Activated CD8-positive, alpha-beta memory T cell treated with anti-CD3 and anti-CD28 coated beads for 48 hours (primary cell): ENCODE results near the gene TLE7.
A peak's percentile ranks its signal among the peaks of the same experiment; 100 is the strongest.

Experiments used
- DNase-seq, 3 experiments: peaks; one replicate each; pipeline ENCODE4 v3.0.0-alpha.2; 2020; ENCODE audit warnings: low read depth in 2 of 3, low spot score in 2 of 3

The TLE7 gene

DNA sequence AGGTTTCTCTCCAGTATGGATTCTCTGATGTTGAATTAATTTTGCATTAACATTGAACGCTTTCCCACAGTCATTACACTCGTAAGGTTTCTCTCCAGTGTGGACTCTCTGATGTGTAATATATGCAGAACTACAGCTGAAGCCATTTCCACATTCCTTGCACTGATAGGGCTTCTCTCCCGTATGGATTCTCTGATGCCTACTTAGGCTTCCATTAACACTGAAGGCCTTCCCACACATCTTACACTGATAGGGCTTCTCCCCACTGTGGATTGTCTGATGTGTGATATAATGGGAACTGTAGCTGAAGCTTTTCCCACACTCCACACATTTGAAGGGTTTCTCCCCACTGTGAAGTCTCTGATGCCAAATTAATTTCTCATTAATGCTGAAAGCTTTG is 7.2 kb upstream of the TLE7 start:
- no peak for DNase-seq

DNA sequence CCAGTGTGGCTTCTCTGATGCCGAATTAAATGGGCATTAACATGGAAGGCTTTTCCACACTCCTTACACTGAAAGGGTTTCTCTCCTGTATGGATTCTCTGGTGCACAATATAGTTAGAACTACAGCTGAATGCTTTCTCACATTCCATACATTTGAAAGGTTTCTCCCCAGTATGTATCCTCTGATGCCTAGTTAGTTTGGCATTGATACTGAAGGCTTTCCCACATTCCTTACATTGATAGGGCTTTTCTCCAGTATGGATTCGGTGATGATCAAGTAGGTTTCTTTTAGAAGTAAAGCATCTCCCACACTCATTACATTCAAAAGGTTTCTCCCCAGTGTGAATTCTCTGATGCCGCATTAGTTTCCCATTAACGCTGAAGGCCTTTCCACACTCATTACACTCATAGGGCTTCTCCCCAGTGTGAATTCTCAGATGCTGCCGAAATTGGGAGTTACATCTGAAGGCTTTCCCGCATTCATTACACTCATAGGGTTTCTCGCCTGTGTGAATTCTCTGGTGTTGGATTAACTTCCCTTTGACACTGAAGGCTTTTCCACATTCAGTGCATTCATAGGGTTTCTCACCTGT is 6.5 kb upstream of the TLE7 start:
- DNase-seq: no peak

DNA sequence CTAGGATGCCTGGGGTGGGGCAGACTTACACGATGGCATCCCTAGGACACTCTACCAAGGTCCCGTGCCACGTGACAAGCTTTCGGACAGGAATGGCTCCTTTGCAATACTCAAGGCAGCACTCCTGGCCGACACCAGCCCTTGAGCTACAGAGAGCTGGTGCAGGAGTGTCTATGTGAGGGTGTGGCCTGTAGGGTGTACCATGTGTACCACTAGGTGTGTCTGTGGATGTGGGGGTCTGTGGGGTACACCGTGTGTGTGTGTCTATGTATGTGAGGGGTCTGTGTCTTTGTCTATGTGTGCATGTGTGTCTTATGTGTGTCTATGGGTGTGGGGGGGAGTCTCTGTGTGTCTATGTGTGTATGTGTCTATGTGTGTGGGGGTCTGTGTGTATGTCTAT is 1.9 kb upstream of the TLE7 start:
- DNase-seq: no peak

DNA sequence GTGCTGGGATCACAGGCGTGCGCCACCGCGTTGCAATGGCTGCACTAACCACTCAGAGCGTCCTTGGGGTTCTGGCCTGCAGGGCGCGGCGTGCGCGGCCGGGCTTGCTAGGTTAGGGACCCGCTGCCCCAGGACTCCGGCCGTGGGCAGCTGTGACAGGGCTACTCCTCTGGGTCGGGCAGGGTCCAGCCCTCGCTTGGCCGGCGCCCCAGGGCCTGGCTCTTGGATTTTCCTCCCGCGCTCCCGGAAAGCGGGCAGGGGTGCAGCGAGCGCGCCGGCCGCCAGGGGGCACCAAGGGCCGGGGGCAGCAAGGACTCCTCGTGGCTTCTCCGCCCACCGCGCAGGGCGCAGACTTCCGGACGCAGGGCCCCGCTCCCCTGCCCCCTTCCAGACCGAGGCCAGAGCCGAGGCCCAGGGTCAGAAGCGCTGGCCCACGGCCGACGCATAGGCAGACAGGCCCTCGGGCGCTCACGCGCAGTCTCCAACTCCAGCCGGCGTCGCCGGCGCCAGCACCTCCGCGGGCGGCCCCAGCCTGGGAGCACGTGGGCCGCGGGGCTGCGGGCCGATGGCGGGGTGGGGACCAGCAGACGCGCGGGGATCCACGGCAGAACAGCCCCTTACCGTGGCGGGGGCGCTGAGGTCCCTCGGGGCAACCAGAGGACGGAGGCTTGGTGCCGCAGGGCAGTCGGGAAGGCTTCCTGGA is 355 bp downstream of the TLE7 start:
- no peak for DNase-seq

DNA sequence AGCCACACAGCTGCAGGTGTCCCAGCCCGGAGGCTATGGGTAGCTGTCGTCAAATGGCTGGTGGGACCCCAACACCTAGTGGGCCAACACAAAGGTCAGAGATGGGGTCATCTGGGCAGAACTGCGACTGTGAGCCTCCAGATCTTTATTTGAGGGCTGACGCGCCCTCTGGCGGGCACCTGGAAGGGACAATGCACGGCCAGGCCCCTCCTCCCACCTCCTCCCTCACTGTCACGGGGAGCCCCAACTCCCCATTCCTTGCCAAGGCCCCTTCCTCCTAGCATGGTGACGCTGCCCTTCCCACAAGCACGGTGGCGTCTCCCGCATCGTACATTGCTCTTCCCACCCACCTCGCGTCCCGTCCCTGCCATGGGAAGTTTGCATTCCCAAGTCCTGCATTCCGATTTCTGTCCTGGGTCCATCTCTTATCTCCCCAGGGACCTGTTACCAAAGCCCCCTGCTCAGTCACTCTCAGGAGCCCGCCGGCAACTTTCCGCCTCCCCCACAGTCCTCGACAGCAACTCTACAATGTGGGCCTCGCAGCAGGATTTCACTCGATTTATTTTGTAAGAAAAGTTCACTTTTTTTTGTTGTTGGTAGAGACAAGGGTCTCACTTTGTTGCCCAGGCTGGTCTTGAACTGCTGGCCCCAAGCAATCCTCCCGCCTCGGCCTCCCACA is 1.0 kb downstream of the TLE7 start:
- no peak for DNase-seq

DNA sequence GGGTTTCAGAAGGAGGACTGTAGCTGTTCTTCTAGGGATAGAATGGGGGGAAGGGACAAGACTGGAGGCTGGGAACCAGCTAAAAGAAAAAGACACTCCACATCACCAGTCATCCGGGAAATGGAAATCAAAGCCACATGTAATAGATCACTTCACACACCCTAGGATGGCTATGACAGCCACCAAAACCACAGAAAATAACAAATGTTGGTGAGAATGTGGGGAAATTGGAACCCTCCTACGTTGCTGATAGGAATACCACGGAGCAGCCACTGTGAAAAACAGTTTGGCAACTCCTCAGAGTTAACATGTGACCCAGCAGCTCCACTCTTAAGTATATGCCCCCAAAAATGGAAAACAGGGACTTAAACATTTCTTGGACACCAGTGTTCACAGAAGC is 2.3 kb downstream of the TLE7 start:
- no peak for DNase-seq

DNA sequence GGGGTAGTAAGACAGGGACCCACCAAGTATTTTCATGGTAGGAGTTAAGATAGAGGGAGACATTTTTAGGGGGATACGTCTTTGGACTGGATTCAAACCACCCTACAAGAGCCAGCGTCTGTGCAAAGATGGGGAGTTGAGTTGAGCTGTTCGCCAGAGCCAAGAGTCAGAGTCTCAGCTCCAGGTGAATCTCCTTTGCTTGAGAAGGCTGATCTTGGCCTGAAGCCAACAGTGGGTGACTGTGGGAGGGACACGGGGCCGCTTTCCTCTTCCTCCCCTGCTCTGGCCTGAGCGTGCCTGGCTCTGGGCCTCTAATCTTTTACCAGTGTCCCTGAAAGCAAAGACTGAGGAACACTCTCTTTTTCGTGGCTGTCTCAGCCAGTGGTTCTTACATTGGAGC is 5.4 kb downstream of the TLE7 start:
- no peak for DNase-seq

DNA sequence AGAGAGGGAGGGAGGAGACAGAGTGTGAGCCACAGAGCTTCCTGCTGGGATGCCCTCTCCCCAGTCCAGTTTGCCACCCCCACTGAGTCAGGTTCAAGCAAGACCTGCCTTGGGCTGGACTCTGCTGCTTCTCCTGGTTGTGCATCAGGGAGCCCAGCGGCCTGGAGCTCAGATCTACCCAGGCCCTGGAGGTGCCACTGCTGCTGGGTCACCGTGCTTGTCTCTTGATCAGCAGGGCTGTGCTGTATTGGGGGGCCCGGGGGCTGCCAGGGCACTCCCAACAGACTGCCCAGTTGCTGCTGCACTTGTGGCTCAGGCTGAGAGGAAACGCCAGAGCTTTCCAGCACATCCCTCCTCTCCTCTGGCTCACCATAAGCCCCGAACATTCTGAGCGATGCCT is 8.9 kb downstream of the TLE7 start:
- no peak for DNase-seq

DNA sequence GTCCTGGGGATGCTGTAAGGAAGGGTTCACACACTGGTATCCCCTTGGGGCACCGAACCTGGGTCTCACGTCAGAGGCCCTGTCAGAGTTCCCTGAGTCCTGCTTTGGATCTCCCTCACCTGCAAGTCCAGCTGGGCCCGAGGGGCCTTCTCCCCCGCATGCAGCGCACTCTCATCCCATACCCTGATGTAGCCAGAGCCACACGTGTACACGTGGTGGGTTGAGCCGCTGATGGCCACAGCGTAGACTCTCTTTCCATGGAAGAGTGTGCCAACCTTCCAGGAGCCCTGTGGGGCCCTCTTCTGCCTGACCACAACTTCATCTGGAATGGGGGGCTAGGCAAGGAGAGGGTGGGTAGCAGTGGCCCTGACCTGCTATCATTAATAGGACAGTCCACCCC is 9.9 kb downstream of the TLE7 start:
- no peak for DNase-seq

DNA sequence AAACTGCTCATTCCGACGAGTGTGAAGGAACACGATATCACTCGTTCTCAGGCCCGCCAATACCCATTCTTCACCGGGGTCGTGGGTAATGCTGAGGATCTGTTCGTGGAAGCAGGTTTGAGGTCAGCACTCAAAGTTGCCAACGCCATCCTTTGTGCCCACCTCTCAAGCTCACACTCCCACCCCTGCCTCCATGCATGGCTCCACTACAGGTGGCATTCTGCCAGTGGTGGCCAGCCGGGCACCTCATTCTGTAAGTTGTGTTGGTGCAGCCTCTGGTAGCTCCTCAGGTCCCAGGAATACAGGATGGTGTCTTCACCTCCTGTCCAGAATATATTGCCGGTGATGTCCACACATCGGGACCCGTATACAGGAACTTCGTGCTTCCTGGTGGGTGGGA is 10.7 kb downstream of the TLE7 start:
- no peak for DNase-seq

DNA sequence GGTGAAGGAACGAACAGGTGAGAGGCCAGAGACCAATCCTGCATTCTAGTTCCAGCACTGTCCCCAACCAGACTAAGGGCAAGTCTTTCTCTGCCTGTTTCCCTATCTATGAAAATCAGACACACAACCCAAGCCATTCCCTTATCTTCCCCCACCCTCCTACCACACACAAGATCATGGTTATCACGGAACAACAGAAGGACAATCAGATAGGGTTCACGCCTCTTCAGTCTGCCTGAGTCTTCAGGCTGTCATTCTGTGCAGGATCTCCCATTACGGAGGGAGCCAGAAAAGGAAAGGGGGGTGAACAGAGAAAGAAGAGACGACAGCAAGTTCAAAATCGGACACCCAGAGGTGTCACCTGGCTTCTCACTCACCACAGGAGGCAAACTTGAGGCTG is 11.1 kb downstream of the TLE7 start:
- no peak for DNase-seq

DNA sequence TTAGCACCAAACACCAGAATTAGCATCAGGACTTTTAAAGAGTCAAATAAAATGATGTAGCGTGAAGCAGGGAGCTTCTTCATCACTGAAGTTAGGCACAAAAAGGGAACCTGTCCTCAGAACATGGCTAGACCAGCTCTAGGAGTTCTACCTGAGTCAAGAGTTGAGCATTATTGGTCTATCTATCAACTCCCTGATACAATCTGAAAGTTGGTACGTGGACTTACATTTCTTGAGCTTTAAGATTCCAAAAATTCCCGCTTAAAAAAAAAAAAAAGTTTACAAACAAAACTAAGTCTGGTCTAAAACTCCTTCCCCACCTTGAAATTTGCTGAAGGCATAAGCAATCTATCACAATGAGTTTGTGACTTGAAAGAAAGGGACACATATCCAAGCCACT is 12.3 kb downstream of the TLE7 start:
- DNase-seq: no peak

DNA sequence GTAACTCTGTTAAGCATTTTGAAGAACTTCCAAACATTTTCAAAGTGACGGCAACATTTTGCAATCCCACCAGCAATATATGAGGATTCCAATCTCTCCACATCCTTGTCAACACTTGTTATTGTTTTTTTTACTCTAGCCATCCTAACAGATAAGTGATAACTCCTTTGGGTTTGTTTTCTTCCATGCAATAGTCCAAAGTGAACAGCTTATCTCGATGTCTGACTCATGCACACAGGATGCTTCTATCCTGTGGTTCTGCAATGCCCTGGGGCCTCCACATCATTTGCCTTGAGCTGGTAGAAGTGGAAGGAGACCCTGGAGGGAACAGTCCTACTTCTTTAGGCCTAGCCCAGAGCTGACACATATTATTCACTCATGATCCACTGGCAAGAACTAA is 13.0 kb downstream of the TLE7 start:
- DNase-seq: no peak

DNA sequence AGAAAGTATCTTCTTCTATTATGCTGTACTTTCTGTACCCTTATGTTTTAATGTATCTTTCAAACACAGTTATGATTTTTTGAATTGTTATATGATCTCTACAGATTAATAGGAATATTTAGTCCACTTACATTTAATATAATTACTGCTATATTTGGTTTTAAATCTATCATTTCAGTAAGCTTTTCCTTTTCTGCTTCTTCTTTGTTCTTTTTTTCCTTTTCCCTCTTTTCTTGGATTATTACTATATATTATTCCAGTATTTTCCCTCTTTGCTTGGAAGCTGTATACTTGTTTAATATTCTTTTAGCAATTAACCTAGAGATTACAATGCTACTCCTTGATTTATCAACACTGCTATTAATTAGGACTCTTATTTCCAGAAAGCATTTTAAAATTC is 13.5 kb downstream of the TLE7 start:
- no peak for DNase-seq

DNA sequence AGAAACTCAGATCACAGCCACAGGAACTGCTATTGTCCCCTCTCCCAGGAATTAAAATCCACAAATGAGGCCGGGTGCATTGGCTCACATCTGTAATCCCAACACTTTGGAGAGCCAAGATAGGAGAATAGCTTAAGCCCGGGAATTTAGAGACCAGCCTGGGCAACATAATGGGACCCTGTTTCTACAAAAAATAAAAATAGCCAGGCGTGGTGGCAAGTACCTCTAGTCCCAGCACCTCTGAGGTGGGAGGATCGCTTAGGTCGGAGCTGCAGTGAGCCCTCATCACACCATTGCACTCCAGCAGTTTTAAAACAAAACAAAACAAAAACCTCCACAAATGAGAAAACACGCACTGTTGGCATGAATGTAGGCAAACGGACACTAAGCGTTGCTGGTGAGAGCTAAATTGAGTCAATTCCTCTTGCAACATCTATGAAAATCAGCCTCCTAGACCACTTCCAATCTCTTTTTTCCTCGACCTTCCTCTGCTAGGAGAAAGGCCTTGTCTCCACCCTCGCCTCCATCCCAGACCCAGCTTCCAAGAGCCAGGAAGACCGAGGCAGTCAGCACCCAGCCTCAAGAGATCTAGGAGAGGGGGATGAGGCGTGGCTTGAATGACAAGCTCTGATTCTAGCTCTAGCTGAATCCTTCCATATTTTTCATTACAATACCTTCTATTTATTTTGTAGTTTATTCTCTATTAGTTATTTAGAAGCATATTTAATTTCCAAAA is 14.8 kb downstream of the TLE7 start:
- DNase-seq: no peak

DNA sequence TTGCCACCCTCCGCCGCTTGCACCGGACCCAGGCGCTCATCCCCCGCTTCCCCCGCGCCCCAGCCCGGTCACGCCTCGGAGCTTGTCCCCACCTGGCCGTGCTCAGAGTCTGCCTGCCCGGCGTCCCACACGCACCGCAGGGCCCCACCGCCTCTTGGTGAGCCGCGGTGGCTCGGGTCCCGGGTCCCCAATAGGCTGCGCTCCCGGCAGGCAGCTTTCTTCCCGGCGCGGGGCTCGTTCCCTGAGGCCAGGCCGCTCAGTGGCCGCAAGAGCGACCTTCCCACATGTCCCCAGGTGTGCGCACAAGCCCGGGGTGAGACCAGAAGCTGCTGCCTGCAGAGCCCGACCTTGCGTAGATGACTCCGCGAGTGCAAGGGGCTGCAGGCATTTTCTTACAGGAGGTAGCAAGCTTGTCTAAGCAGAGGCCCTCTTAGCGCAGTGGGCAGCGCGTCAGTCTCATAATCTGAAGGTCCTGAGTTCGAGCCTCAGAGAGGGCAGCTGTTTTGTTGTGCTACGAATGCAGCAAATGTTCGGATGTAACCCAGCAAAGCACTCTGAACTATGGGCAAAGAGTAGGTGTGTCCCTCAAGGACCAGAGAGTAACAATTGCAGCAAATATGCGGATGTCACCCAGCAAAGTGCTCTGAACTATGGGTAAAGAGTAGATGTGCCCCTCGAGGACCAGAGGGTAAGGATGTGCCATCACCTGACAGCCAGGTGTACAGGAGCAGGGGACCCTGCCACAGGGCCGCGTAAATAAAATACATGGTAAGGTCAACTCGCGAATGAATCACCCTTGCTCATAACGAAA is 15.6 kb downstream of the TLE7 start:
- peak in 2 of 3 experiments; percentile 38 to 39 for DNase-seq

DNA sequence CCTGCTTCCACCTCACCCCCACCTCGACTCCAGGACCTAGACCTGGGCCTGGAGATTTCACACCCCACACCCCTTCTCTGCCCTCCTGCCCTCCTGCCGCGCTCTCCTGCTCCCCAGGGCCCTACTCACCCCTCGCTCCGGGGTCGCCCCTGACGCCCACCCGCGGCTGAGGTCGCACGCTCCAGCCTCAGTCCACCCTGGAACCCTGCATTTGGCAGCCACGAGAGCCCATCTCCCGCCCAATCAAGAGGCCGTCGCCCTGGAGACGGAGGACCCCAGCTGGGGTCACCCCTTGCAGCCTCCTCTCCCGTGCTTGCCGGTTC is 16.1 kb downstream of the TLE7 start:
- no peak for DNase-seq

DNA sequence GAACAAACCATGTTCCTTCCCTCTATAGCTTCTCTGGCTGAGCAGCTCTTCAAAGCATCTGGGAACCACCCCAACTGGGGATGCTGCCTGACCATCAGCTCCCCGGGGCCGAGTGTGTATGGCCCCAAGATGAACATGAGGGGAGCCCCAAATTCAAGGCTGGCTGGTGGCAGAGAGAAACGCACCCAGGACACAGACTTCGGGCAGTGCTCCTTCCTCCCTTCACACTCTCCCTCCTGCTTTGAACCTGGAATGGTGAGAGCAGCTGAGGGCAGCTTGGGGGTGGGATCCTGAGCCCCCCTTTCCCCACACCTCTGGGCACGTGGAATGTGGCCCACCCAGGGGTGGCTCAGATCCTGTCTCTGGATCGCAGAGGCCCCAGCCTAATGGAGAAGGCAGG is 17.2 kb downstream of the TLE7 start:
- no peak for DNase-seq

DNA sequence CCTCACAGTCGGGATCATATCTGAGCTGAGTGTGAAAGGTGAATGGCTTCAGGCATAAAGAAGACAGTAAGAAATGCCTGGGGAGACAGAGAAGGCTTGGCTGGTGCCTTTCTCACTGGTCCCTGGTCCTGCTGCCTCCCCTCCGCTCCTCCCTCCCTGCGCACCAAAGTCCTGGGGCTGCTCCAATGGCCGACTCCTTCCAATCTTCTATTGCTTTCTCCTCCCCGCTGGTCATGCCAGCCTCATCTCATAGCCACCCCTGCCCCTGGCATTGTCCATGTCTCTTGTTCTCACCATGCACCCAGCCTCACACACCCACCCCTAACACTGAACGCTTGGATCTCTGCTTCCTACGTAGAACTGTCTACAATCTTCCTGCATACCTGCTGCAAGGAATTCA is 18.0 kb downstream of the TLE7 start:
- no peak for DNase-seq

DNA sequence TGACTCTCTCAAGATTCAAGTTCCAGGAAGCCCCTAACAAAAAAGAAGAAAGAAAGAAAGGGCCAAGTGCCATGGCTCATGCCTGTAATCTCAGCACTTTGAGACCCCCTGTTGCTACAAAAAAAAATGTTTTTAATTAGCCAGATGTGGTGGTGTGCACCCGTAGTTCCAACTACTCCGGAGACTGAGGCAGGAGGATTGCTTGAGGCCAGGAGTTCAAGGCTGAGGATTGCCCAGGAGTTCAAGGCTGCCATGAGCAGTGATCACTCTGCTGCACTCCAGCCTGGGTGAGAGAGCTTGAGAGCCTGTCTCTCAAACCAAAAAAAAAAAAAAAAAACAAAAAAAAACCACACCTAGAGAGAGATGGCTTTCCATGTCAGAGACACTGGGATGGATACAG is 18.8 kb downstream of the TLE7 start:
- no peak for DNase-seq

DNA sequence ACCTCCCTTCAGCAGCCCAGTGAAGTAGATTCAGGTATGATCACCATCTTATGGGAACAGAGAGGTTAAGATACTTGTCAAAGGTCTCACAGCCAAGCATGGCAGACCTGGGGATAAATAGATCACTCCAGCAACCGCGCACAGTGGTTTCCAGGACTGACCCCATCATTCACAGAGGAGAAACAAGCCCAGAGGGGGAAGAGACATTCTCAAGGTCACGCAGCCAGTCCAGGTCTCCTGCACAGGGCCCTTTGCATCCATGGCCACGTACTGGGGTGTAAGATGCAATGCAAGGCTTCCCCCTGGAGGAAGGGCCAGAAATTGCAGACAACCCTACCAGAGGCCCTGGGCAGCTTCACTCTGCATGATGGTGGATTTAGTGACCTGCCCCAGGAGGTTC is 19.9 kb downstream of the TLE7 start:
- no peak for DNase-seq
